HG03135 (cell line): Measurements from ENCODE around the gene SYPL1.

Source experiments
- ATAC-seq: cut with Tn5 transposase; IDR thresholded peaks from one replicate; pipeline ENCODE4 v1.9.1; 2021; ENCODE audit warnings: mild to moderate bottlenecking, moderate library complexity; ENCODE audit not compliant: unreplicated experiment

The SYPL1 gene

DNA sequence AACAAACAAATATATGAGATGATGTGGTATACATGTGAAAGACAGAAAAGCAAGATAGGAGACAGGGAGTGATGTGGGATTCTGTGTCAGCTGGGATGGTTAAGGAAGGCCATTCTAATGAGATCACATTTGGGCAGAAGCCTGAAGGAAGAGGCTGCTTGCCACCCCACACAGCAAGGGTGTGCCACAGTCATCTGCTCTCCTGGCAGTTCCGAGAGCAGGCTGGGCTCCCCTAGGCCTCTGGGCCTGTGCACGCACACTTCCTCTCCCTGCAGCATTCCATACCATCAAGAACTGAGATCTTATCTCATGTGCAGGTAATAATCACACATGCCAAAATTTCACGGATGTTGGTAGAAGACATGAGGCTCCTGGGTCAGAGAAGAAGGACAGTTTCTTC, 43.1 kb downstream of the SYPL1 start:
- ATAC-seq: no peak

DNA sequence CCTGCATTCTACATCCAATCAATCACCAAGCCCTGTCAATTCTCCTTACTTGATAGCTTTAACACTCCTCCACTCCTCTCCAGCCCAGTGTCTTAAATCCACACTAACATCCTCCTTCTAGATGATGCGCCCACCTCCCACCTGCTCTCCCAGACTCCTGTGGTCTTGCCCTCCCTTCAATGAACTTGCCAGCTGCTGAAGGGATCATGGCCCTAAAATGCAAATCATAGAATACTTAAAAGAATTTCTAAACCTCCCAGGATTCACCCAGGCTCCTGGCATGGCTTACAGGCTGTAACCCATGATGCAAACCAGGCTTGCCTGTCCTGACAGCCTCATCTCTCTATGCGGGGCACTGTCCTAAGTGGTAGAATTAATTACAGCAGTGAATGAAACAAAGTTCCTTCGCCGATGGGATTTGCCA, 43.6 kb downstream of the SYPL1 start:
- no peak for ATAC-seq

DNA sequence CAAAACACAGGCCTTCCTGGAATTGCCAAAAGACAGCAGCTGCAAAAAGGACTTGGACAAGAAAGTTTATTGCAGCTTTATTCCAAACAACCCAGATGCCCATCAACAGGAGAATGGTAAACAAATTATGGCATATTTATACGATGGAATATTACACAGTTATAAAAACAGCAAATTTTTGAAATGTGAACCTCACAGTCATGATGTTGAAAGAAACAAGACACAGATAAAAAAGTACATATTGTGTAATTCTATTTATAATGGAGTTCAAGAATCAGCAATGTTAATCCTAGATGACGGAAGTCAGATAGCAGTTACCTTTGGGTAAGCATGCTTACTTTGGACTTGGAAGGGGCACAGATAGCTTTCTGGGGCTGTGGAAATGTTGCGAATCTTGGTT, 44.4 kb downstream of the SYPL1 start:
- no peak for ATAC-seq

DNA sequence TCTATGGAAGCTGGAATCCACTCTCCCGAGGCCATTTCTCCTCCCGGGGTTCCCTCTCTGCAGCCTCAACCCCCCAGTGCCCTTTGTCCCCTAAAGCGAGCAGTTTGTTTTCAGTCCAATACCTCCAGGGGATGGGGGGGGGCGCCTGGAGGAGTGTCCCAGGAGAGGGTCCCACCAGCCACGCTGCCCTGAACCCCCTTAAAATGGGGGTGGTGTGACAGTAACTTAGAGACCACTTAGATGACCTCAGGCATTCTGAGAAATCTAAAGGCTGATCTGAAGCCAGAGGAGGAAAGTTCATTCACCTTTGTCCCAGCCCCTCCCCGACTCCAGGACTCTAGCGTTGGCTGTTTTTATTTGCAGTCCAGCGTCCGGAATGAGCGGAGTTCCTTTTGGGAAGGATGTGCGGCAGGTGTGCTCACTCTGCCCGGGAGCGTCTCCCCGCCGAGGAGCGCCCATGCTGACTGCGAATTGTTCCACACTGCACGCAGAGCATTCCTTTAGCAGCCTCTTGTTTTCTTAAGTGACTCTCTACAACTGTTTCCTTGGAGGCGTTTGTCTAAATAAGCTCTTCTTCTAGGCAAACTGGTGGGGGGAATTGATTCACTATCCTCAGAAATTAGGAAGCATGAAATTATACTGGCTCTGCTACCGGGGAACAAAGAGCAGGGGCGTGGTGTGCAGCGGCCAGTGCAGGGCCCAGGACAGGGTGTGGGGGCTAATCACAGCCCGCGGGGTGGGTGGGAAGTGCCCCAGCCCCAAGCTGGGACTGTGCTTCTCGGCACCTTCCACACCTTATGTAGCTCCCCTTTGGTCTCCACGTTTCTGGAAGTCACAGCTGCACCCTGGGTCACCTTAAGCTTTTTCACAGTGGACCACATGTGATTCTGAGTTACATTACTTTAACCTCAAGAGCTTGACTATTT, 46.3 kb downstream of the SYPL1 start:
- ATAC-seq: no peak

DNA sequence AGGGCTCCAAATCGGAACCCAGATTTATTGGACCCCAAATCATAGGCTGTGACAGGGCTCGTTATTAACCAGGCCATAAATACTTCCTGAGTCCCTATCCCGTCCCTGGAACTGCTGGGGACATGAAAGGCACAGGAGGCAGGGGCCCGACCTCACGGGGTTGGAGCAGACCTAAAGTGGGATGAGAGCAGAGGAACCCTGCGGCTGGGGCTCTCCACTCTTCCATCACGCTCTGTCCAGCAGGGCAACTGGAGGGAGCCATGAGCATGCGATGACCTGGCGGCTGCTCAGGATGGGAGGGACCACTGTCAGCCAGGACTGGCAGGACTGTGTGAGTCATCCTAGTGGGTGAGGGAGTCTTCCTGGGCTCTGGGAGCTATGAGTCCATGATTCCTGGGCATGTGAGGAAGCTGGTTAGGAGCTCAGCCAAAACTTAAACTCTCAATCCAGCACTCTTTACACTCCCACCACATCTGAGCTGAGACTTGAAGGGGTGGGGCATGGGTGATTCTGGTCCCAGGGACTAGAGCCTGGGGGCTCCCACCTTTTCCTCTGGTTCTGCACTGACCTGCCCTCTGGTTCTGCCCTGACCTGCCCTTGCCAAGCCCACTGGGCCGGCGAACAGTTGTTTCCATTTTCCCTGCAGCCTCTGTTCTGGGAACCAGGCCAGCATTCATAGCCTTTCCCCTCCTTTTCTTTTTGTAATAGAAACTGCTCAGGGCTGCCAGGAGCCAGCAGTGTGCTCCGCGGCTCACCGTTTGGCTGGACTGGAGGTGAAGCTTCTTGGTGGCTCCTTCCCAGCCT, 47.1 kb downstream of the SYPL1 start:
- ATAC-seq: no peak

DNA sequence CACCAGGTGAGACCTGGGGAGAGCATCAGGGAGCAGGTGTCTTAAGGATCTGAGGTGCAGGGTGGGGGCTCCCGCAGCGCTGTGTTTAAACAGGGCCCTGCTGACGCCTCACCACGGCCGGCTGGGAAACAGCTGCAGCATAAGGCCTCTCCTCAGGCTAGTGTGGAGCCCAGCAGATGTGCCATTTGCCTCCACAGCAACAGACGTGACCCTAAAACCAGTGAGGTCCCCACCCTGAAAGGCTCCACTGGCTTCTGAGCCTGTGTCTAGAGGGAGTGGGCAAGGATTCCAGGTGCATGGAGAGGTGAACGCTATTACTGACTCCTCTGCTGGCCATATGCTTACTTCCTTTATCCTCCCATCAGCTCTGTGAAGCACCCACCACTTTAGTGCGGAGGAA, 47.8 kb downstream of the SYPL1 start:
- ATAC-seq: no peak

DNA sequence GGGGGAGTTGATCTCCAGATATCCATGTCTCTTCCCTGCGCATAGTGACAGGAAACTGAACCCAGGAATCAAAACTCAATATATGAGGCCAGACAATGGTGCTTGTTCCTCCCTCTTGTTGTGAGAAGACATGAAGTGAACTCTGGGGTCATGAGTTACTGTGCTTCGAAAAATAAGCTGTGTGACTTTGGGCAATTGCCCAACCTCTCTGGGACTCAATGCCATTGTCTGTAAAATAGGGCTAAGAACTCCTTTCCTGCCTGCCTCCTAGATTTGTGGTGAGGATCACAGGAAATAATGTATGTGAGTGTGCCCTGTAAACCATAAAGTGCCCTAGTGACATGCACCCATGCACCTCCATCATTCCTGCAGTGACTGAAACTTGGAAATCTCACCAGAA, 48.4 kb downstream of the SYPL1 start:
- ATAC-seq: no peak

DNA sequence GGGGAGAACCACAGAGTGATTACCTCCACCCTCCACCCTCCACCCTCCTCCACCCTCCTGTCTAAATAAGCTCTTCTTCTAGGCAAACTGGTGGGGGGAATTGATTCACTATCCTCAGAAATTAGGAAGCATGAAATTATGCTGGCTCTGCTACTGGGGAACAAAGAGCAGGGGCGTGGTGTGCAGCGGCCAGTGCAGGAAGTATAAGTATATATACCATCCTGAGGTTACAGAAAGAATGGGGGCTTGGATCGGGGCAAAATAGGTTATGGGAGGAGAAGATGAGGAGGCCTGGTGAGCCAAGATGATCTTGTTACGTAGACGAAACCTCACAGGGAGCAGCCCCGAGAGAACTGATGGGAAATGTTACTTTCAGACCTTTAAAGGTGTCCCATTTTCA, 49.1 kb downstream of the SYPL1 start:
- no peak for ATAC-seq

DNA sequence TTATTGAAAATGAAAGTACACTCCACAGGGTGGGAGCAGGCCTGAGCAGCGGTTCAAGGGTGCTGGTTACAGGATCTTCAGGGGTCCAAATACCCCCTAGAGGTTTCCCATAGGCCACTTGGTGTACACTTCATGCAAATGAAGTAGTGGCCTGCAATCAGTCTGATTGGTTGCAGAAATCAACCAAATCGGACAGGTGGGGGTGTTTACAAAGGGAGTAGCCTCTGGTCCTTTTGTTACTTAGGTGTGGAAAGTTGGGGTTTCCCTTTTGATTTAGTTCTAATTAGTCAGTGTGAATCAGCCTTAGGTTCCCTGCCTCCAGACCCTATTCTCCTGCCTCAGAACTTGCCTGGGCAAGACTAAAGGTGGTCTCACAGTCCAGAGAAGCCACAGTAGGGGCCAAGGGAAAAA, 49.6 kb downstream of the SYPL1 start:
- ATAC-seq: no peak

DNA sequence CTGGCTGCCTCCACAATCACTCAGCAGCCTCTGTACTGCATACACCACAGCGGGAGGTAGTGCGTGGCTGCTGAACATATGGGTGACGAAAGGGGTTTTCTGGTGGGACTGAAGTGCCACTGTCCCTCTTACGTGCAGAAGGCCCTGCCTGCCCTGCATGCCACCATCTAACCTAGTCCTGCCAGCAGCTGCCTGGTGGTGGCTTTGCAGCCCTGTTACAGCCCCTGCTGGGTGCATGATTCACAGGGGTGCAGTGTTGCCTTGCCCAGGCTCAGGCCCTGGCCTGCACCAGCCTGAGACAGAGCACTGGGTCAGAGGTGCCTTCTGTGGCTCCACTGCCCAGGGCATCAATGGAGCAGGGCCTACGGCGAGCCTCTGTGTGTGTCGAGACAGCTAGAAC, 50.1 kb downstream of the SYPL1 start:
- ATAC-seq: no peak

DNA sequence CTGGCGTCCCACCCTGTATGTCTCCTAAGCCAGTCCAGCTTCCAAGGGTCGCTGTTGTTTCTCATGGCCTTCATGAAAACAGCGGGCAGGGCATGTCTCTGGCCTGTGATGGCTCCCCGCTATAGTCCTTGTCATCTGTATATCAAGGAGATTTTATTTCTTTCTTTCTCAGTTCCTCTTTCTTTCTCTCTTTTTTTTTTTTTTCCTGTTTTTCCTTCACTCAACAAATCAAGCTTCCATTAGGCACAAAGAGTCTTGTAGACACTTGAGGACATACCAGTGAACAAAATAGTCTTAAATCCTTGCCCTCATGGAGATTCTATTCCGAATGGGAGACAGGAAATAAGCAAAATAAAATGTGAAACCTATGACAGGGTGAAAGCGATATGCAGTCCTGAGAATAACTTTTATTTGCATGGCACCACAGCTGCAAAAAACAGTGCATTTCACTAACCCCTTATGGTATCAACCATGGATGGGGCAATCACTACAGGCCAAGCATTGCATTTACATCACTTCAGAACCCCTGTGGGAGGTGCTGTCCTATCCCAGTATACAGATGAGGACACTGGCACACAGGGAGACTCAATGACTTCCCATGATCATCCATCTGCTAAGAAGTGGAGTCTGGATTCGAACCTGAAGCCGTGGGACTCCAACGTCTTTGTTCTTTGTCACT, 50.7 kb downstream of the SYPL1 start:
- ATAC-seq: no peak

DNA sequence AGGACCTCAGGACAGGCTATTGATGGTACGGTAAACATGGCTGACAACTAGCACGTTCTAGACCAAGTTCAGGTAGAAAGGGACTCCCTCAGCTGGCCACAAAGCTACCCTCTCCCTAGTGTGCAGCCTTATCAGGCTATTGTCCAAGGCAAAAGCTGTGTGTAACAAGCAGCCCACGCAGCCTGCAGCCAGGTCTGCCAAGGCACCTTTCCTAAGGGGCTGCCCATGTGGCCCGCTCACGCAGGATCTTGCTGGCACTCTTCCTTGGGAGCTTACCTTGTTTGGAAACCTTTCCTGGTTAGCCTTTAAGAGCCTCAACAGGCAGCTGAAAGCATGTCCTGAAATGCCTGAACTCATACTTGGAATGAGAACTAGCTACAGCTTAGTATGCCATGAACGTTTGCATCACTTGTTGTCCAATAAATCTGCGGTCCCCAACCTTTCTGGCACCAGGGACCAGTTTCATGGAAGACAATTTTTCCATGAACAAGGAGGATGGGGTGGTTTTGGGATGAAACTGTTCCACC, 51.7 kb downstream of the SYPL1 start:
- no peak for ATAC-seq

DNA sequence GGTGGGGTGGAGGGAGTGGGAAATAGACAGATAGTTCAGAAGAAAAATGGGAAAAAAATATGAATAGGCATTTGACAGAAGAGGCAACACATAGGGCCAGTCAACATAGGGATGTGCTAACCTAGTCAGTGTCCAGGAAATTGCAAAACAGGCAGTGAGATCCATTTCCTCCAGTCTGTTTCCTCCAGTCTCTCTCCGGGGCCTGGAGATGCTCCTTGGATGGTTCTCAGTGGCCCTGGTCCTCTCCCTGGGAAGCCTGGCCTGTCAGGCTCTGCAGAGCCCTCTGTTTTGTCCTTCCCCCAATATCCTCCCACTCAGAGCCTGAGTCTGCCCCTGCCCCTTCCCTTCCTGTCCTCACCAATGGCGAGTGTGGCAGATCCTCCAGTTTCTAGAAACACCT, 52.6 kb downstream of the SYPL1 start:
- ATAC-seq: no peak

DNA sequence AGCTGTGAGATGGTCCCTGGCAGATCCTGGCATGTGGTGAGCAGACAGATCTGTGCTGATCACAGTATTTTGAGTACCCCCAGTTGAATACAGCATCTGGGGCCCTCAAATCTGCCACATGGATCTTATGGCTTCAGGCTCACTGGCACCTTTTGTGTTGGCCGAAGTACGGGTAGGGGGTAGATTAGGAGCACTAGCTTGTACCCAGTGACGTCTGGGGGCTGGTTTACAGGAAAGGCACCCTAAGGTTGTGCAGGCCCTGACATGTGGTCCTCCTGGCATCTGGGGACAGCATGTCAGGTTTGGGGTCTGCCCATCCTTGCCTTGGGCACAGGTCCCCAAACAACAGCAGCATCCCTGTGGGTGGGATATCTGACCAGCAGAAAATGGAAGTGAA, 53.2 kb downstream of the SYPL1 start:
- no peak for ATAC-seq

DNA sequence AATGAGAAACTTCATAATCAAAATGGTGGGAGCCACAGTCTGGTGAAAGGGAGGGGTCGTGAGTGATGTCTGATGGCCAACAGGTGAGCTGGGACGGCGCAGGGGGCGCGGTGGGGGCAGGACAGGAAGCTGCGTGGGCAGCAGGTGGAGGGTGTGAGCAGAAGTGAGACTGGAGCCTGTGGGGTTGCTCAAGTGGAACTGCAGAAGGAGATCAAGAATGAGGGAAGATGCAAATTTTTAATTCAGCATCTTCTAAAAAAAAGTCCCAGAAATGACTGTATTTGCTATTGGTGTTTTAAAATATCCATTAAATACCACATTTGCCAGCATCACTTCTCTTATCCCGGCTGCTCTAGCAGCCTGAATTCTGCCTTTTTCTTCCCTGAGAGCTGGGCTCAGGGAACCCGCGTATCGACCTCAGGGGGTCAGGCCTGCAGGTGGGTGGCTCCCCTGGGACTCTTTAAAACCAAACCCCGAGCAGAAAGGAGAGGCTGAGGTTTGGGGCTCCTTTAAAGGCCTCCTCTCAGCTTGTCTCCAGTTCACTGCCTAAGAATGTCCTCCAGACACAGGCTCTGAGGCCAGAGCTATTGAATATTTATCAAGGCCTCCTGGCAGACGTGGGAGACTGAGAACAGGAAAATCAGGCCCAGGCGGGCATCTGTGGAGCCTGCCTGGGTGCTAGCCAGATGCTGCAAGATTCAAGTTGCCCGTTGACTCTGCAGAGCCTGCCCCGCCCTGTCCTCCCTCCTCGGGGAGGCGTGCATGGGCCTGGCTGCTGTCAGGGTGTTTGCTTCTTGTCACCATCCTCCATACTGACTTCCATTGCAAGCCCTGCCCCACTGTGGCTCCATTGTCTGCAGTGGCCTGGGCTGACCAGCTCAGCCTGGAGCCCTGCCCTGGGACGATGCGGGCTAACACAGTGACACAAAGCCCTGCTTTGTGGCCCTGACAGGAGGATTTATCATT, 53.9 kb downstream of the SYPL1 start:
- peak; percentile 51 for ATAC-seq

DNA sequence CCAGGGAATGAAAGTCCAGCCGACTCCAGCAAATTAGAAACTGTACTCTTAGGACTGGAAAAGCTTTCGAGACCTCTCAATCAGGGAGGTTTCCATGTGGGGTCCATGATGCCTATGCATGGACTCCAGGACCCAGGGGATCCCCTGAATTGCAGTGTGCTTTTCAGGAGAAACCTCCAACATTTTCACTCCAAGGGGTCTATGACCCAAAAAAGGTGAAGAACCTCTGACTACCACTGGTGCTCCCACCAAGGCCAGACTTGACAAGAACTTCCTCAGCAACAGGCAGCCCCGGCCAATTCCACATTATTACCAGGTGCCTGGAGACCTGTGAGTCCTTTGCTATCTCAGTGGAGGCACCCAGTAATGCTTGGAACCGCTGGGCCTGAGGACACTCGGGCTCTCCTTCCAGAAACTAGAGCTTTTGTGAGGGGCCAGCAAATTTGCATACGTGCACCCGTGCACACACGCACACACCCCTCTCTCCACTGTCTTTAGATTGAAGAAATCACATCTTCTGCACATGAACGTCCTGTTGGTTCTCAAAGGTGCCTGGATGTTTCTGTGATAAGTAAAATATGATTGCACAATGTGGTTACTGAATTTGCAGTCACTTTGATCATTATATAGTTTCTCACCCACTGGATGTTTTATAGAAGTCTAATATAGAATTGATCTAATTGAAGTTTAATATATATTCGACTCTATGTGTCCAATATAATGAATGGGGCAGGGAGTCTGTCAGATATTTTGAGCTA, 54.7 kb downstream of the SYPL1 start:
- no peak for ATAC-seq

DNA sequence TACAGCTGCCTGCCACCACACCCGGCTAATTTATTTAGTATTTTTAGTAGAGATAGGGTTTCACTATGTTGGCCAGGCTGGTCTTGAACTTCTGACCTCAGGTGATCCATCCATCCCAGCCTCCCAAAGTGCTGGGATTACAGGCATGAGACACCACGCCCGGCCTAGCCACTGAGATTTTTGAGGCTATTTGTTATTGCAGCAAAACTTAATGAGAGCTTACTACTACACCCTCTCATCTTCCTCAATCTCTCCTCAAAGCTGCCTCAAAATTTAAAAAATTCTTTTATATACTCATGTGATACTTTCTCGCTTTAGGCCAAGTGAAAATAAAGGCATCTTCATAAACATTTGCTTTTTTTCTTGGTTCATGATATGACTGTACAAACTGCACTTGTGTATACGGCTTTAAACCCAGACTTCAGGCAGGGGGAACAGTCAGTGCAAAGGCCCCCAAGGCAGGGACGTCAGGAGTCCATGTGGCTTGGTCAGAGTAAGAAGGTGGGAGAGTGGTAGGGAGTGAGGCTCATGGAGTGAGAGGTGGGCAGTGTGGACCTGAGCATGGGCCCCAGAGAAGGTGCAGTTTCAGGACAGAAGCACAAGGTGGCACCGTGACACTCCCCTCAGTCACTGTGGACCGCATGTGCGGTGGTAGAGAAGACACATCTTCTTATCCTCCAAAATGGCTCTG, 55.5 kb downstream of the SYPL1 start:
- ATAC-seq: peak; percentile 38

DNA sequence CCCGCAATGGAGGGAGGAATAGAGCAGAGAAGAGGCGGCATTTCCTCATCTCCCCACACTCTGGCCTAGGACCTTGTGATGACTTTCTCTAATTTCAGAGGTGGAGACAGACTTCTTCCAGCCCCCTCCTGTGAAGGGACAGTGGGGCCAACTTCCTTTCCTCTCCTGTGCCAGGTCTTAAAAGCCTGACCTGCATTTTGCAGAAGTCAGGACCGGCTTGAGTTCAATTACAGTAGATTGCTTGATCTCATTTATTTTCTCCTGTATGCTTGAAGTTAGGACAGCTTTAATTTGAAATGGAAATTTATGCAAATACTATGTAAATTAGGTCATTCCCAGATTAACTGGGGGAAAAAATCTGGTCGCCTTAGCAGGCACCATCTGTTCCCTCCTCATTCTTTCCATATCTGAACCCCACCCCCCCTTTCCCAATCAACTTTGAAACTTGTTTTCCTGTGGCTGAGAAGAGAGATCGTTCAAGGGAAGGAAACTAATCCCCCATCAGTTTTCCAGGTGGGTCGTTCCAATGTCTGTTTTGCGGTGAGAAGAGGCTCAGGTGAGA, 57.1 kb downstream of the SYPL1 start:
- ATAC-seq: no peak
